Epithelial cell of proximal tubule (primary cell): ENCODE data around the gene NIN. TPM values are rescaled to one million over a fixed set of nuclear protein-coding genes. Genes with fewer than 3 reads are reported as not detected.

Source experiments
- DNase-seq: peaks from one replicate; pipeline ENCODE4 v3.0.0-alpha.2; 2011; ENCODE audit warnings: low read depth
- H3K4me3 ChIP-seq: 2 replicates; pipeline ENCODE4 v1.5.1; 2011; ENCODE audit warnings: low read depth, mild to moderate bottlenecking, low read length
- CTCF ChIP-seq: conservative IDR thresholded peaks from 2 replicates; pipeline ENCODE4 v1.5.1; 2012; ENCODE audit warnings: low read depth, mild to moderate bottlenecking, low read length
- total RNA-seq: library from RNA; depleted of rRNA; stranded (reverse); fragments of >200 nt; gene quantifications from 2 replicates; pipeline ENCODE4 v1.2.3, GENCODE V29; 2015

The NIN gene
- total RNA-seq, 1 donor from 2014 or later: 26.9 TPM

GRCh38 chr14:50773632-50774541 lies 57.1 kb downstream of the NIN start:
- TF ChIP-seq CTCF: peak; percentile 79
- DNase-seq: no peak
- no peak overlapping the region for H3K4me3 ChIP-seq

GRCh38 chr14:50772412-50772811 lies 58.5 kb downstream of the NIN start:
- no peak for TF ChIP-seq CTCF
- no peak for DNase-seq
- no peak overlapping the region for H3K4me3 ChIP-seq

- H3K4me3 ChIP-seq: no peak overlapping the region
- no peak for TF ChIP-seq CTCF
- no peak for DNase-seq
These were observed 60.4 kb downstream of the NIN start for GRCh38 chr14:50770586-50770985.

GRCh38 chr14:50769863-50770500 lies 61.0 kb downstream of the NIN start:
- no peak for DNase-seq
- TF ChIP-seq CTCF: no peak
- H3K4me3 ChIP-seq: no peak overlapping the region

GRCh38 chr14:50768680-50769079 lies 62.3 kb downstream of the NIN start:
- no peak overlapping the region for H3K4me3 ChIP-seq
- no peak for TF ChIP-seq CTCF
- no peak for DNase-seq

- no peak for TF ChIP-seq CTCF
- peak; percentile 15 for DNase-seq
These were observed 64.5 kb downstream of the NIN start for GRCh38 chr14:50766338-50766886.

More at GRCh38 chr14:50766338-50766886, 64.5 kb downstream of the NIN start:
- no peak overlapping the region for H3K4me3 ChIP-seq
